HCT116 (cell line): ENCODE results near the gene BAG1.

Source experiments
- CEBPB ChIP-seq: IDR thresholded peaks from 2 replicates; pipeline ENCODE4 v1.6.1; 2012; ENCODE audit warnings: low read depth
- EZH2 ChIP-seq: fragments of 200-600 bp; sonication (generic); IDR thresholded peaks from 2 replicates; pipeline ENCODE4 v1.6.1; 2017; ENCODE audit warnings: antibody characterized with exemption, mixed run types
- EZH2phosphoT487 ChIP-seq: fragments of 200-600 bp; IDR thresholded peaks from 2 replicates; pipeline ENCODE4 v1.6.1; 2018; ENCODE audit warnings: antibody characterized with exemption, borderline replicate concordance
- POLR2A ChIP-seq: IDR thresholded peaks from 2 replicates; pipeline ENCODE4 v1.7.0; 2011; ENCODE audit warnings: borderline replicate concordance; ENCODE audit not compliant: insufficient read depth, insufficient read length; ENCODE audit errors: extremely low read depth
- SP1 ChIP-seq: IDR thresholded peaks from 2 replicates; pipeline ENCODE4 v1.6.1; 2012; ENCODE audit warnings: low read depth
- TF ChIP-seq, protein P1 (sequence below), 3 experiments: fragments of 200-600 bp in 1 of 3; sonication (generic) in 1 of 3; IDR thresholded peaks in 2 of 3; conservative IDR thresholded peaks in 1 of 3; 2 replicates each; pipeline ENCODE4 v1.5.1; 2012 to 2017; ENCODE audit warnings: low read depth in 2 of 3, low read length in 2 of 3, antibody characterized with exemption in 1 of 3, borderline replicate concordance in 1 of 3, control low read depth in 1 of 3, mild to moderate bottlenecking in 1 of 3, mixed read lengths in 1 of 3, mixed run types in 1 of 3, moderate library complexity in 1 of 3; ENCODE audit not compliant: insufficient read depth in 1 of 3
- TF ChIP-seq, protein P2 (sequence below): IDR thresholded peaks from 2 replicates; pipeline ENCODE4 v1.6.1; 2012; ENCODE audit warnings: low read depth

DNA sequence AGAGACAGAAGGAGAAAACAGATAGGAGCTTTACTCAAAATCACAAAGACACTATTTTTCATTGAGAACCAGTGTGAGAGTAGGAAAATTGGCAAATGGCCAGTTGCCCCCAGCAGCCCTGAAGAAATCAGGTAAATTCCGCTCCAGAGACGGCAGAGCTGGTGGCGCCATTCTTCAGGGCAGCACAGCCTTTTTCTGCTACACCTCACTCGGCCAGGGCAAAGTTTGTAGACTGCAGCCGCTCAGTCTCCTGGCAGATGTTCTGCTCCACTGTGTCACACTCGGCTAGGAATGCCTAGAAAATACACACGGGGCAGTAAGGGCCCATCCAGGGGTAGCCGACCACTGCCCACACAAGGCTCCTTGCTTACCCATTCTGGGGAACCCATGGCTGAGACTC lies 9.5 kb downstream of the BAG1 start:
- TF ChIP-seq, protein P1, sequence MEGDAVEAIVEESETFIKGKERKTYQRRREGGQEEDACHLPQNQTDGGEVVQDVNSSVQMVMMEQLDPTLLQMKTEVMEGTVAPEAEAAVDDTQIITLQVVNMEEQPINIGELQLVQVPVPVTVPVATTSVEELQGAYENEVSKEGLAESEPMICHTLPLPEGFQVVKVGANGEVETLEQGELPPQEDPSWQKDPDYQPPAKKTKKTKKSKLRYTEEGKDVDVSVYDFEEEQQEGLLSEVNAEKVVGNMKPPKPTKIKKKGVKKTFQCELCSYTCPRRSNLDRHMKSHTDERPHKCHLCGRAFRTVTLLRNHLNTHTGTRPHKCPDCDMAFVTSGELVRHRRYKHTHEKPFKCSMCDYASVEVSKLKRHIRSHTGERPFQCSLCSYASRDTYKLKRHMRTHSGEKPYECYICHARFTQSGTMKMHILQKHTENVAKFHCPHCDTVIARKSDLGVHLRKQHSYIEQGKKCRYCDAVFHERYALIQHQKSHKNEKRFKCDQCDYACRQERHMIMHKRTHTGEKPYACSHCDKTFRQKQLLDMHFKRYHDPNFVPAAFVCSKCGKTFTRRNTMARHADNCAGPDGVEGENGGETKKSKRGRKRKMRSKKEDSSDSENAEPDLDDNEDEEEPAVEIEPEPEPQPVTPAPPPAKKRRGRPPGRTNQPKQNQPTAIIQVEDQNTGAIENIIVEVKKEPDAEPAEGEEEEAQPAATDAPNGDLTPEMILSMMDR (IDR thresholded peaks at IDR 0.05 in 2 of 3, conservative IDR thresholded peaks at IDR 0.05 in 1 of 3; ENCODE audit: borderline replicate concordance in 1 of 3, insufficient read depth in 1 of 3, low read depth in 2 of 3, low read length in 2 of 3), result no peak
- TF ChIP-seq, protein P2, sequence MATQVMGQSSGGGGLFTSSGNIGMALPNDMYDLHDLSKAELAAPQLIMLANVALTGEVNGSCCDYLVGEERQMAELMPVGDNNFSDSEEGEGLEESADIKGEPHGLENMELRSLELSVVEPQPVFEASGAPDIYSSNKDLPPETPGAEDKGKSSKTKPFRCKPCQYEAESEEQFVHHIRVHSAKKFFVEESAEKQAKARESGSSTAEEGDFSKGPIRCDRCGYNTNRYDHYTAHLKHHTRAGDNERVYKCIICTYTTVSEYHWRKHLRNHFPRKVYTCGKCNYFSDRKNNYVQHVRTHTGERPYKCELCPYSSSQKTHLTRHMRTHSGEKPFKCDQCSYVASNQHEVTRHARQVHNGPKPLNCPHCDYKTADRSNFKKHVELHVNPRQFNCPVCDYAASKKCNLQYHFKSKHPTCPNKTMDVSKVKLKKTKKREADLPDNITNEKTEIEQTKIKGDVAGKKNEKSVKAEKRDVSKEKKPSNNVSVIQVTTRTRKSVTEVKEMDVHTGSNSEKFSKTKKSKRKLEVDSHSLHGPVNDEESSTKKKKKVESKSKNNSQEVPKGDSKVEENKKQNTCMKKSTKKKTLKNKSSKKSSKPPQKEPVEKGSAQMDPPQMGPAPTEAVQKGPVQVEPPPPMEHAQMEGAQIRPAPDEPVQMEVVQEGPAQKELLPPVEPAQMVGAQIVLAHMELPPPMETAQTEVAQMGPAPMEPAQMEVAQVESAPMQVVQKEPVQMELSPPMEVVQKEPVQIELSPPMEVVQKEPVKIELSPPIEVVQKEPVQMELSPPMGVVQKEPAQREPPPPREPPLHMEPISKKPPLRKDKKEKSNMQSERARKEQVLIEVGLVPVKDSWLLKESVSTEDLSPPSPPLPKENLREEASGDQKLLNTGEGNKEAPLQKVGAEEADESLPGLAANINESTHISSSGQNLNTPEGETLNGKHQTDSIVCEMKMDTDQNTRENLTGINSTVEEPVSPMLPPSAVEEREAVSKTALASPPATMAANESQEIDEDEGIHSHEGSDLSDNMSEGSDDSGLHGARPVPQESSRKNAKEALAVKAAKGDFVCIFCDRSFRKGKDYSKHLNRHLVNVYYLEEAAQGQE, result no peak
- TF ChIP-seq EZH2 (no peak), POLR2A (no peak), CEBPB (no peak), EZH2phosphoT487 (no peak), SP1 (no peak)
